PC-9 (cell line): ENCODE results near the gene SLC25A10.

Experiments used
- CTCF ChIP-seq: fragments of 200-600 bp; sonication (generic); conservative IDR thresholded peaks from 2 replicates; pipeline ENCODE4 v1.6.1; 2017; ENCODE audit warnings: mixed run types, antibody characterized with exemption, mild to moderate bottlenecking, moderate library complexity
- EZH2 ChIP-seq: fragments of 200-600 bp; sonication (generic); IDR thresholded peaks from 2 replicates; pipeline ENCODE4 v1.8.0; 2017; ENCODE audit warnings: antibody characterized with exemption, low read depth

GRCh38 chr17:81717766-81718089, 5.6 kb downstream of the SLC25A10 start:
- TF ChIP-seq EZH2 (no peak), CTCF (no peak)
